Upper lobe of left lung (tissue), 4 donors: ENCODE results near the gene OTOGL.

Experiments used
- EP300 ChIP-seq, 4 donors: sonication (generic); formaldehyde crosslinking; IDR thresholded peaks; one replicate each; pipeline ENCODE4 v1.5.1; 2017; ENCODE audit warnings: antibody characterized with exemption in 4 of 4, control low read depth in 2 of 4
- POLR2A ChIP-seq, 4 donors: fragments of 450-650 bp; IDR thresholded peaks; one replicate each; pipeline ENCODE4 v1.5.1; 2016 to 2017; ENCODE audit warnings: antibody characterized with exemption in 4 of 4, mild to moderate bottlenecking in 2 of 4
- TF ChIP-seq, protein P1 (sequence below), 6 experiments: fragments of 450-650 bp in 4 of 6; fragments of 200-600 bp in 2 of 6; sonication (generic) in 2 of 6; IDR thresholded peaks; one replicate each; pipeline ENCODE4 v1.5.1; 2016 to 2019; ENCODE audit warnings: antibody characterized with exemption in 6 of 6

GRCh38 chr12:80356097-80356496, 256.8 kb downstream of the OTOGL start:
- TF ChIP-seq, protein P1, sequence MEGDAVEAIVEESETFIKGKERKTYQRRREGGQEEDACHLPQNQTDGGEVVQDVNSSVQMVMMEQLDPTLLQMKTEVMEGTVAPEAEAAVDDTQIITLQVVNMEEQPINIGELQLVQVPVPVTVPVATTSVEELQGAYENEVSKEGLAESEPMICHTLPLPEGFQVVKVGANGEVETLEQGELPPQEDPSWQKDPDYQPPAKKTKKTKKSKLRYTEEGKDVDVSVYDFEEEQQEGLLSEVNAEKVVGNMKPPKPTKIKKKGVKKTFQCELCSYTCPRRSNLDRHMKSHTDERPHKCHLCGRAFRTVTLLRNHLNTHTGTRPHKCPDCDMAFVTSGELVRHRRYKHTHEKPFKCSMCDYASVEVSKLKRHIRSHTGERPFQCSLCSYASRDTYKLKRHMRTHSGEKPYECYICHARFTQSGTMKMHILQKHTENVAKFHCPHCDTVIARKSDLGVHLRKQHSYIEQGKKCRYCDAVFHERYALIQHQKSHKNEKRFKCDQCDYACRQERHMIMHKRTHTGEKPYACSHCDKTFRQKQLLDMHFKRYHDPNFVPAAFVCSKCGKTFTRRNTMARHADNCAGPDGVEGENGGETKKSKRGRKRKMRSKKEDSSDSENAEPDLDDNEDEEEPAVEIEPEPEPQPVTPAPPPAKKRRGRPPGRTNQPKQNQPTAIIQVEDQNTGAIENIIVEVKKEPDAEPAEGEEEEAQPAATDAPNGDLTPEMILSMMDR (IDR thresholded peaks at IDR 0.05): no peak
- TF ChIP-seq POLR2A (IDR thresholded peaks at IDR 0.05): no peak
- TF ChIP-seq EP300 (IDR thresholded peaks at IDR 0.05): no peak
